RKO (cell line): ENCODE data around the gene SMAD3.

Experiments
- DNase-seq: peaks from one replicate; pipeline ENCODE4 v3.0.0-alpha.2; 2016; ENCODE audit warnings: low spot score

Gene SMAD3

GRCh38 chr15:67166280-67167009, 101.0 kb downstream of the SMAD3 start:
- DNase-seq: no peak

DNA sequence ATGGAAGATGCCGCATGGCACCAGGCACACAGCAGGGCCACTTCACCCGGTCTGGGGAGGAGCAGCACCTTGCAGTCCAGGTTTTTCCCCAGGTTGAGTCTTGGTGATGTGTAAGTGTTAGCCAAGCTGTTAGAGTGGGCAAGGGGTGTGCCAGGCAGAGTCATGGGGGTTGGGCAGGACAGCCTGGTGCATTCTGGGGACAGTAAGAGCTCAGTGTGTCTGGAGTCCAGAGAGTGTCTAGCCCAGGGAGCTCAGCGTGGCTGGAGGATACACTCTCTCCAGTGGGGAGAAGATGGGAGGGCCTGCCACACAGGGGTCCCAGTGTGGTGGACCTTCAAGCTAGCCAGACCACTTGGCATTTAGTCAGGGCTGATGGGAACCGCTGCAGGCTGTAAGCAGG, 101.7 kb downstream of the SMAD3 start:
- no peak for DNase-seq

- no peak for DNase-seq
Observed at GRCh38 chr15:67168694-67169093, 103.3 kb downstream of the SMAD3 start.

- DNase-seq: no peak
Observed at GRCh38 chr15:67170143-67170925, 104.9 kb downstream of the SMAD3 start.

- no peak for DNase-seq
Observed at GRCh38 chr15:67171471-67171870, 106.1 kb downstream of the SMAD3 start.

DNA sequence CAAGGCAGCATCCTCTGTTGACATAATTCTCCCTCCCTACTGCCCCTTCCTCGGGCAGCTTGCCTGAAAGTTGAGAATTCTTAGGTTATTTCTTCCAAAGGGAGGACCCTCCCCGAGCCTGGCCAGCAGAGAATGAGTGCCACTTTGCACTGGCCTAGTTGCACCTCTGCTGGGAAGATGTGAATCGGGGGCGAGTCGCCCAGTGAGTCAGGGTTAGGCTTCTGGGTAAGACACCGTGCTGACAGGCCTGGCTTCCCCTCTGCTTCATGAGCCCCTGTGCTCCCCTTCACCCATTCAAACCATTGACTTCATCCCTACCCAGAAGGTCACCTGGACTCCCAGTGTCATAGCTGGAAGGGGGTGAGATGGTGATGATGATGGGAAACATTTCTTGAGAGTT, 106.8 kb downstream of the SMAD3 start:
- DNase-seq: no peak

GRCh38 chr15:67173005-67173404, 107.6 kb downstream of the SMAD3 start:
- DNase-seq: no peak

DNA sequence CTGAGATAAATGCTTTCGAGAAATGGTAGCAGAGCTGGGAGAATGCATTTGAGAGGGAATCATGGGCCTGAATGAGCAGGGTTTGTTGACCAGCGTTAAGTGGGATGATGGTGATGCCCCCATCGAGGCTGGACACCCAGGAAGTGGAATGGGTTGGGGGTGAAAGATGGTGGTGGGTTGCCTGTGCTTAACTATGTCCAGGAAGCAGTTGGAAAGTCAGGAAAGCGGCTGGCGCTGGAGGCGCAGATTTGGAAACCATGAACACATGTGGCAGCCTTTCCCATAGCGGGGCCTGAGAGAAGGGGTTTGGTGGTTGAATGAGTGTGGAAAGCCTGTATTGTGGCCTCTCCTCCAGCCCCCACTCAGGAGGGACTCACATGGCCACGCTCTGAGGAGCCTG, 108.4 kb downstream of the SMAD3 start:
- DNase-seq: no peak

DNA sequence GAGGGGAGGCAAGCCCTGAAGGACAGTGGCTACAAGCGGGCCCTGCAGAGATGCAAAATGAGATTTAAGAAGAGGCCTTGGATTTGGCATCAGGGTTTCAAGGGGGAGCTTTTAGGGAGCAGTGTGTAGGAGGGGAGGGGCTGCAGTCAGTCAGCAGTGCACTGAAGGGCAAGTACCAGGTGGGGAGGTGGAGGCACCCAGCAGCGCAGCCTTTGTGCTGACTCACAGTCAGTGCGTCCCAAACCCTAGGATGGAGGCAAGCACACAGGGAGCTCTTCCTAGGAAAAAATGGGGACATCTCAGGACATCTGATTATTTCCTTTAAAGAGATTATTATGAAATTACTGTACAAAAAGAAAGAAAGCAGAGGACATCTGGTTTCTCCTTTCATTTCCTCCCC, 109.0 kb downstream of the SMAD3 start:
- DNase-seq: no peak

DNA sequence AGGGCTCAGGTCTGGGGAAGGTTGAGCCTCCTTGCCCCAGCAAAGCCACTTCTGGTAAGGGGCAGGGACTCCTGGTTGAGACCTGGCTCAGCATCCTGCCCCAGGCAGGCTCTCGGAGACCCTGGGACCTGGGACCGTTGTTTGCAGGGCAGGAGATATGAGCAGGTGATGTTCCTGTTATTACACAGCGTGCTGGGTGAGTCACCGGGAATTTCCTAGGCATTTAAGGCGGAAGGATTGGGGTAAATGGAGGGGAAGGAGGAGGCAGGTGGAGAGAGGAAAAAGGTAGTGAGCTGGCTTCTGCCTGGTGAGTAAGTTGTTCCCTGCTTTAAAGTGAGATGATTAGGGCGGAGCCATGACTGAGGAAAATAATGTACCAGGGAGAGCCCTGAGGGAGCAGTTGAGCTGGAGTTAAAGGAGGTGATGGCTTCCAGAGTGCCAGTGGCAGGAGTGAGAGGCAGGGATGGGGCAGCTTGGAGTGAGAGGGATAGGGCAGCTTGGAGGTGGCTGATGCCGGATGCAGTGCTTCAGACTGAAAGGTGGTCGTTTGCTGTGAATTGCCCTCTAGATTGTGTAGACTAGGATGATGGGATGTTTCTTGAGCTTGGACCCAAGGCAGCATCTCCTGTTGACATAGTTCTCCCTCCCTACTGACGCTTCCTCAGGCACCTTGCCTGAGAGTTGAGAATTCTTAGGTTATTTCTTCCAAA, 109.6 kb downstream of the SMAD3 start:
- DNase-seq: no peak

DNA sequence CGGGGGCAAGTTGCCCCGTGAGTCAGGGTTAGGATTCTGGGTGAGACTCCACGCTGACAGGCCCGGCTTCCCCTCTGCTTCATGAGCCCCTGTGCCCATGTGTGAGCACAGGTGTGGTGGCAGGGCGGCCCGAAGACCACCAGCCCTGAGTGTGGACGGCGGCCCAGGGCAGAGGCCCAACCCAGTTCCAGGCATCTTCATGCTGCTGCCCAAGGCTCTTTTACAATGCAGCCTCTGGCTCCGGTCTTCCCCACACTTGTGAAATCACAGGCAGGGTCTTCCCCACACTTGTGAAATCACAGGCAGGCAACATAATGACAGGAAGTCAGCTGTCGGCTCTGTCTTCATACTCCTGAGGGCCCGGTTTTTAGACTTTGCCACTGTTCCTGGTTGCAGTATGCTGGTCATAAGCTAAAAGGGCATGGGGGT, 110.3 kb downstream of the SMAD3 start:
- DNase-seq: no peak

DNA sequence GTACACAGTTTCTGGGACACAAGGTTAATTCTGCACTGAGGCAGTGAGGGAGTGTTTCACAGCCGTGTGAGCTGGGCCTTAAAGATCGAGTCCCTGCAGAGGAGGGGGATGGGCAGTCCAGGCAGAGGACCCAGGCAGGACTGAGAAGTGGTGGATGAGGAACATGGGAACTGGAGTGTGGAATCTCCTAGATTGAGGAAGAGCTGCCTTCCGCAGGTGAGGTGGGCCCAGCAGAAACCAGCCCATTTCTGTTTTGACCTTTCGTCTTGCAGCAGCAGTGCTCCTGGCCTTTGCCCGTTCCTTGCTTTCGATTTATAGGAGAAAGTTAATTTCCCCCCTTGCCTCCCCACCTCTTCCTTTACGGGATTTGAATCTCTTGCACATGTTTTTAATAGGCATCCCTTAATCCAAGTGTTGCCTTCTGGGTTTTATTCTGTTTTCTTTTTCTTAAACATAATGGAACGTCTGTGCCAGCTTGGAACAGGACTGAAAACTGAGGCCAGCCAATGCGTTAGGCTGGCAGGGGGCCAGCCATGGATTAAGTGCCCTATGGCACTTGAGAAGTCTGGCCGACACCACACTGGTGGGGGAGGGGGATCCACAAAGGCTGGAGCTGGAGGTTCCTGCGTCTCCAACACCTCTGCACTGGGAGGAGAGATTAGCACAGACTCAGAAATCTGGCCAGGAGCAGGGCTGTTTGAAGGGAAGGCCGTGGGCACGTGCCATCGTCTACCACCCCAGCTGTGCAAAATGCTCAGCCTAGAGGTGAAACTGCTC, 111.0 kb downstream of the SMAD3 start:
- no peak for DNase-seq

GRCh38 chr15:67177752-67178151, 112.3 kb downstream of the SMAD3 start:
- DNase-seq: no peak

- DNase-seq: peak; percentile 66
Observed at GRCh38 chr15:67178569-67179210, 113.3 kb downstream of the SMAD3 start.

DNA sequence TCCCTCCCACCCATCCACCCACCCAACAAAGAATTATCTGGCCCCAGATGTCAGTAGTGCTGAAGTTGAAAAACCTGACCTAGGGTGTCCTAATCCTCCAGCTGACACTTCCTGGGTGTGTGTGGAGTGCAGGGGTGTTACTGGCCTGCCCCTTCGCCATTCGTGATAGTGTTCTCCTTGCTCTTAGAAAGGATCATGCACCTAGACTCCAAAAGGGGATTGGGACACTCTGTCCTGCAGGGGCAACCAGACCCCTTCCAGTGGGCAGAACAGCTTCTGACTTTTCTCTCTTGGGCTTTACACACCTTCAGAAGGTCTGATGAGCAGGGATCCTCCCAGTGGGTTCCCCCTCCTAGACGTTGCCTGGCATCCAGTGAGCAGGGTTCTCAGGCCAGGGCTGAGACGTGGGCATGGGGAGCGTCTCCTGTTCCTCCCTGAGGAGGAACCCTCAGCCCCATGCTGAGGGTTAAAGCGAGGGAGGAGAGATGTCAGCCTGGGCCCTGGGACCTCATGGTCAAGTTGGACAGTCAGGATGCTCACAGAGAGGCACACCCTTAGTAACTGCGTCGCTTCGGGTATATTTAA, 114.1 kb downstream of the SMAD3 start:
- DNase-seq: no peak

- no peak for DNase-seq
Observed at GRCh38 chr15:67180035-67180434, 114.6 kb downstream of the SMAD3 start.

DNA sequence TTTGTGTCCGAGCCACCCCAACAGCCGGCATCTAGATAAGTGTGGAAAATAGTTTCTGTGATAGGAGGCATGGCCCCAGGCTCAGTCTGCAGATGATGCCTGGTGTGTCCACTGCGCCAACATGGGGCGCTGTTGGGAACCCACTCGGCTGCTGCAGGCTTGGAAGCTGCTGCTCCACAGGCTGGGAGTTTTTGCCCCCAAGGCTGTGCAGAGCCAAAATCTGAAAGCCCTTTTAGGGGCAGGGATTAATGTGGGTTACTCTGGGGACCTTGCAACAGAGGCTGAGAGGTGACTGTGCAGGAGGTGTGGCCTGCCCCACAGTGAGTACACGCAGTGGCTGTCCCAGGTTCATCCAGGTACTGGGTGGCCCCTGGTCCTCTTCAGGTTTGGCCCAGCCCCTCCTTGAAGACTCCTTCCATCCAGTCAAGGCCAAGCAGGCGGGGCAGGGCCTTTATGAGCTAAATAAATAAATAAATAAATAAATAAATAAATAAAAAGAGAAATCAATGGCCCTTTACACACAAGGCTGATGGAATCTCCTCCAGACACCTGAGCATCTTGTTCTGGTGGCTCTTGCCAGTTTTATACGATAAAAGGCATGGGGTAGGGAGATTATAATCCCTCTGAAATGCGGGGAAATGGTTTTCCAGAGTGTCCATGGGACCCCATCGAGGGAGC, 115.3 kb downstream of the SMAD3 start:
- DNase-seq: no peak

DNA sequence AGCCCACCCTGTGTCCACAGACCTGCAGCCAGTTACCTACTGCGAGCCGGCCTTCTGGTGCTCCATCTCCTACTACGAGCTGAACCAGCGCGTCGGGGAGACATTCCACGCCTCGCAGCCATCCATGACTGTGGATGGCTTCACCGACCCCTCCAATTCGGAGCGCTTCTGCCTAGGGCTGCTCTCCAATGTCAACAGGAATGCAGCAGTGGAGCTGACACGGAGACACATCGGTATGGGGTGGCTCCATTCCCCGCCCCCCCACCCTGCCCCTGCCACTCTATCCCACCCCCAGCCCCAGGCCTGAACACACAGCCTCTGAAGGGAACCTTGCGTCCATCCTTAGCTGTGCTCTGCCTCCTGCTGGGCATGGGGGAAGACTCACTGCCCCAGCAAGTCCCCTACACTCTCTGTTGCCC, 115.8 kb downstream of the SMAD3 start:
- no peak for DNase-seq

GRCh38 chr15:67183443-67184169, 118.2 kb downstream of the SMAD3 start:
- no peak for DNase-seq
